Measurements from ENCODE around the gene EIF5.
A peak's percentile ranks its signal among the peaks of the same experiment; 100 is the strongest.

EIF5 gene

DNA sequence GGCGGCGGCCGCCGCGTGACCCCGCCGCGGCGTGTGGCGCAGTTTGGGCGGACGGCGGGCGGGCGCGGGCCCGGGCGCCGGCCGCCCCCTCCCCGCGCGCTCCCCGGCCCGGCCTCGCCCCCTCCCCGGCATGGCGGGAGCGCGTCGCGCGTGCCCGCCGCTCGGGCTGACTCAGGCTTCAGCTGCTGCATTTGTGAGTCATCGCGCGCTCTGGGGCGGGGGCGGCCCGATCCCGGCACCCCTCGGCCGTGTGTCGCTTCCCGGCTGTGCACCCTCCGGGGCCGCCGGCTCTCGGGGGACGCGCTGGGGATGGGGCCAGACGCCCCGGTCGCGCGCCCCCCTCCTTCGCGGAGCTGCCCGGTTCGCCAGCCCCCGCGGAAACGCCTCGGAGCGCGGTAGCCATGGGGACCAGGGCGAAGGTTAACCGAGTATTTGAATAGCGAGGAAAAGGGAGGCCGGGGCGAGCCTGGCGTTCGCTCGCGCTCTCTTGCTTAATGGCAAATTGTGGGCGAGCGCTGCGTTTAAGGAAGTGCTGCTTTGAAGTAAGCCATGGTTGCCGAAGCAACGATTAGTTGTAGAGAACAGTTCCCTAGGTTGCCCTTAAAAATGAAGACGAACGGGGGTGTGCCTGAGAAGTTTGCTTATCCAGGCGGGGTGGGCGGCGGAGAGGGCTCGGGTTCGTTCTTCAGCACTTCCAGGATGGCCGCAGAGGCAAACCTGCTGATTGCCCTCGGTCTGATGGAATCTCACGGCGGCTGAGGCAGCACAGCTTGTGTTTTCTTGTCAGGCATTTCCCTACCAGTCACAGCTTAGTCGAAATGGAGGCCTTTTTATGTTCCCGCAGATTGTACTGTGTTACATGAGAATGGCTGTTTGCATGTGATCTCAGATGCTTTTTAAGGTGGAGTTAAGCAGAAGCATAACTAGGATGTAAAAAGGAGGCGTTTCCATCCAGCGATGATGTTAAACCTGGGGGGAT is 896 bp downstream of the EIF5 start:
- H3K4me3 ChIP-seq (replicated peaks; ENCODE audit: low read depth, low read length), result peak overlapping the region; percentile 77
- no peak for DNase-seq (ENCODE audit: extremely low read depth, low read depth)

DNA sequence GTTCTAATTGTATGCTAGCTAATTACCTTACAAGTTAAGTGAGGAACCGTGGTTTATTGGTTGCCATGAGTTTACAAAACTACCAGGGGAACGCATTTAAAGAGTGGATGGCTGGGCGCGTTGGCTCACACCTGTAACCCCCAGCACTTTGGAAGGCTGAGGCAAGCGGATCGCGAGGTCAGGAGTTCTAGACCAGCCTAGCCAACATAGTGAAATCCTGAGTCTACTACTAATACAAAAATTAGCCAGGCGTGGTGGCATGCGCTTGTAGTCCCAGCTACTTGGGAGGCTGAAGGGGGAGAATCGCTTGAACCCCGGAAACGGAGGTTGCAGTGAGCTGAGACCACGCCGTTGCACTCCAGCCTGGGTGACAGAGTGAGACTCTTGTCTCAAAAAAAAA is 2.2 kb downstream of the EIF5 start:
- no peak for DNase-seq (ENCODE audit: extremely low read depth, low read depth)
- TF ChIP-seq, protein P1, sequence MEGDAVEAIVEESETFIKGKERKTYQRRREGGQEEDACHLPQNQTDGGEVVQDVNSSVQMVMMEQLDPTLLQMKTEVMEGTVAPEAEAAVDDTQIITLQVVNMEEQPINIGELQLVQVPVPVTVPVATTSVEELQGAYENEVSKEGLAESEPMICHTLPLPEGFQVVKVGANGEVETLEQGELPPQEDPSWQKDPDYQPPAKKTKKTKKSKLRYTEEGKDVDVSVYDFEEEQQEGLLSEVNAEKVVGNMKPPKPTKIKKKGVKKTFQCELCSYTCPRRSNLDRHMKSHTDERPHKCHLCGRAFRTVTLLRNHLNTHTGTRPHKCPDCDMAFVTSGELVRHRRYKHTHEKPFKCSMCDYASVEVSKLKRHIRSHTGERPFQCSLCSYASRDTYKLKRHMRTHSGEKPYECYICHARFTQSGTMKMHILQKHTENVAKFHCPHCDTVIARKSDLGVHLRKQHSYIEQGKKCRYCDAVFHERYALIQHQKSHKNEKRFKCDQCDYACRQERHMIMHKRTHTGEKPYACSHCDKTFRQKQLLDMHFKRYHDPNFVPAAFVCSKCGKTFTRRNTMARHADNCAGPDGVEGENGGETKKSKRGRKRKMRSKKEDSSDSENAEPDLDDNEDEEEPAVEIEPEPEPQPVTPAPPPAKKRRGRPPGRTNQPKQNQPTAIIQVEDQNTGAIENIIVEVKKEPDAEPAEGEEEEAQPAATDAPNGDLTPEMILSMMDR (IDR thresholded peaks at IDR 0.05; ENCODE audit: low read depth, low read length, missing control alignments), result no peak
- H3K4me3 ChIP-seq (replicated peaks; ENCODE audit: low read depth, low read length), result peak overlapping the region; percentile 77

More for the DNA sequence above, 896 bp downstream of the EIF5 start:
- TF ChIP-seq, protein P1 (IDR thresholded peaks at IDR 0.05; ENCODE audit: low read depth, low read length, missing control alignments), result no peak

DNA sequence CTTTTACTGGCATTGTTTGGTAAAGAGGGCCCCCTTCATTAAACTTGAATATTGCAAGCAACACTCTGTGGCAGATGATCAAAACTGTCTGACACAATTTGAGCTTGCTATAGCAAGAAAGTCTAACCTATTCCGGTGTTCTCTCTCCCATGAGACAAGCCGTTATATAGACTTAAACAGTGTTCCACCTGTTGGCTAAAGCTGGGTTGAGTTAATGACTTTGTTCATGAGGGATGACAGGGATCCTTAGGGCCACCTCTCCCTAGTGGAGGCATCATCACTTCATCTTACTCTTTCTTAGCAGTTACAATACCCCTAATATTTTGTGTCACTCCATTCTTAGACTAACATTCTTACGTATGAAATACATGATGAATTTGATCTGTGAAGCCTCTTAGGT is 3.8 kb downstream of the EIF5 start:
- TF ChIP-seq, protein P1 (IDR thresholded peaks at IDR 0.05; ENCODE audit: low read depth, low read length, missing control alignments), result no peak
- H3K4me3 ChIP-seq (replicated peaks; ENCODE audit: low read depth, low read length), result no peak overlapping the region
- no peak for DNase-seq (ENCODE audit: extremely low read depth, low read depth)

DNA sequence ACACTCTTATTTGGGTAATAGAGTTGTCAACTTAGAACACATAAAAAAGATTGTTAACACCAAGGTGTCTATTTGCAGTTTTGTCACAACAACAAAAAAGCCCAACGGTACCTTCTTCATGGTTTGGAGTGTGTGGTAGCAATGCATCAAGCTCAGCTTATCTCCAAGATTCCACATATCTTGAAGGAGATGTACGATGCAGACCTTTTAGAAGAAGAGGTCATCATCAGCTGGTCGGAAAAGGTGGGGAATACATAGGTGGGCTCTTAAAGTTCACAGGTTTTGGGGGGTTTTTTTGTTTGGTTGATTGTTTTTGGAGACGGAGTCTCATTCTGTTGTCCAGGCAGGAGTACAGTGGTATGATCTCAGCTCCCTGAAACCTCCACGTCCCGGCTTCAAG is 5.5 kb downstream of the EIF5 start:
- no peak for DNase-seq (ENCODE audit: extremely low read depth, low read depth)
- no peak overlapping the region for H3K4me3 ChIP-seq (replicated peaks; ENCODE audit: low read depth, low read length)
- TF ChIP-seq, protein P1 (IDR thresholded peaks at IDR 0.05; ENCODE audit: low read depth, low read length, missing control alignments), result no peak

DNA sequence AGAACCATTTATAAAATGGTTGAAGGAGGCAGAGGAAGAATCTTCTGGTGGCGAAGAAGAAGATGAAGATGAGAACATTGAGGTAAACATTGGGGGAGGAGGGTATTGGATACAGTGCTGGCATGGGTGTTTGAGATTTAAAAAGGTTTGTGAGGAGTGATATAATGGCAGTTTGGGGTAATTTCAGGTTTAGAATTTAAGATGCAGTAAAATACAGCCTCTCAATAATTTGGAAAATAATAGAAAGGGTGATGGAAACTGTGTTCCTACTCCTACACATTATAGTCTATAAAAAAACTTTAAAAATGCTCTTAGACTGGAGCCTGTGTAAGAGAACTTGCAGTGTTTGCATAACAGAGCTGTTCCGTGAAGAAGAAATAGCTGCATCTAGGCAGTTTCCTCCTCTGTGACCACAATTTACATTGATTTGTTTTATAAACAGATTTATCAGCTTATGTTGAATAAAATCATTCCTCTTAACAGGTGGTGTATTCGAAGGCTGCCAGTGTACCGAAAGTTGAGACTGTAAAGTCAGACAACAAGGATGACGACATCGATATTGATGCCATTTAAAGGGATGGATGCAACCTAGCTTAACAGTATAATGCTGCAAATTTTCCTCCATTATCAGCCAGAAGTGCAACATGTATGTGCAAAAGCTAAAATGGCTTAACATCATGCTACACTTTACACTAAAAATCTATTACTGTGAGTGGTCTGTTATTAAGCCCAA is 6.6 kb downstream of the EIF5 start:
- H3K4me3 ChIP-seq (replicated peaks; ENCODE audit: low read depth, low read length), result no peak overlapping the region
- TF ChIP-seq, protein P1 (IDR thresholded peaks at IDR 0.05; ENCODE audit: low read depth, low read length, missing control alignments), result no peak
- no peak for DNase-seq (ENCODE audit: extremely low read depth, low read depth)

DNA sequence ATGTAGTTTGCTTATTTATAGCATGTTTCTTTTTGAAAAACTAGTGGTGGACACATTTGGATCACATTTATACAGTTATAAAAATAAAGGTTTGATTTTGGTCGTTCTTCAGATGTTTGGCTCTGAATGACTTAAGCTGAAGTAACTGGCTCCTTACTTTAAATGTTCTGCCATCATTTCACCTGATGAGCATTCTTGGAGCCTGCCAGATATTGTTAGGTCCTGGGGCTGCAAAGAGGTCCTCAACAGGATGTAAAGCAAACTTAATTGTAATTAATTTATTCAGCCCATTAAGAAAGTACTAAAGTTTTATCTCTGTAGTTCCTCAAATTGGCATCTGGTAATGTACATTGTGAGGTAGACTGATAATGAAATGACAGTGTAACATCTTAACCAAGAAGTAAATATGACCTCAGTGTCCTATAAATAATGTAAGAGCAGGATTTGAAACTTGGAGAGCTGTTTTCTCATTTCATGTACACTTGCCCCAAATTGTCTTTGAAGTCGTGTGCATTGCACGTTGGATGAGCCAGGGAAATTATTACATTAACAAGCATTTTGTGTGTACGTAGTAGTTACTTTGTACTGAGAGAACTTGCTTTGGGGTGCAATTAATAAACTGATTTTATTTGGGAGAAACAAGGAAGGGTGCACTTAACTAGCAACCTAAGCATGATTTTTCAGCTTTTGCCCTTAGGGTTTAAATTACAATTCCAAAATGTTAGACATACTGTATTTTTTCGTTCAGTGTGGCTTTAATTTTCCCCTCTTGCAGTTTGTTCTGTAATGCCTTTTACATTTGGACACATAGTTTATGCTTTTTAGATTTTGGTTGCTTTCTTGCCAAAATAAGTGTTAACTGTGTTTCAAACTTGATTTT is 7.5 kb downstream of the EIF5 start:
- no peak overlapping the region for H3K4me3 ChIP-seq (replicated peaks; ENCODE audit: low read depth, low read length)
- TF ChIP-seq, protein P1 (IDR thresholded peaks at IDR 0.05; ENCODE audit: low read depth, low read length, missing control alignments), result no peak
- DNase-seq (ENCODE audit: extremely low read depth, low read depth), result no peak
